HG03135 (cell line): ENCODE results near the gene BPIFB6.

Experiments
- ATAC-seq: cut with Tn5 transposase; IDR thresholded peaks from one replicate; pipeline ENCODE4 v1.9.1; 2021; ENCODE audit warnings: mild to moderate bottlenecking, moderate library complexity; ENCODE audit not compliant: unreplicated experiment

The BPIFB6 gene

DNA sequence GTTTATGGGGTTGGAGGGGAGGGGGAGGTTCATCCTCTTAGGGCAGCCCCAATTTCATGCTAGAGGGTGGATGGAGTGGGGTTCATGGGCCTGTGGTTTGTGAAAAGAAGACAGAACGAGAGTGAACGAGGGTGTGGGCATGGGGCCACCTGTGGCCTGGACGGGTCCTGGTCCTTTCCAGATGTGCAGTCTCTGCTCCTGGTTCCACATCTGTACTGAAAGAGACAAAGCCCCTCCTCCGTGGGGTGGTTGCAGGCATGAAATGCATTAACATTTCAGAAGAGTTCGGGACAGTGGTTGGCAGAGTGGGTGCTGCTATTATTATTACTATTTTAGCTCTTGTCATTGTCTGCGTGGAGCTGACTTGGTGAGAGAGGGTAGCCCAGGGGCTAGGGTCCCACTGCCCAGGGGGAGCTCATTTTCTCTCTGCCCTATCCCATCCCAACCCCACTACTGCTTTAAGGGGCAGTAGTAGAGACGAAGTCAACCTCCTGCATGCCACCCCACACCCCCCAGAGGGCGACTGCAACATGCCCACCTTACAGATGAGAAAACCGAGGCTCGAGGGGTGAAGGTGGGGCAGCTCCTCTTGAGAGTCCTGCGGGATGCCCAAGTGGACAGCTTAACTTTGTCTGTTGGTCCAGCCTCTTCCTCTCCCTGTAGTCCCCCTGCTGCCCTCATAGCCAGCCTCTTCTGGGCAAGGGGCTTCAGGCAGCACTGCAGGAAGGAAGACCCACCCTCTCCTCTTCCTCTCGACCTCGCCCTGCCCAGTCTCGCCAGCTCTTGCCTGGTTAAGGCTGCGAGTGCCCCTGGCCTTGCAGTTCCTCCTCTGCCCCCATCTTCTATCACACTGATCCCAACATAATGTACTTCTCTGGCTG, 15.5 kb upstream of the BPIFB6 start:
- no peak for ATAC-seq

DNA sequence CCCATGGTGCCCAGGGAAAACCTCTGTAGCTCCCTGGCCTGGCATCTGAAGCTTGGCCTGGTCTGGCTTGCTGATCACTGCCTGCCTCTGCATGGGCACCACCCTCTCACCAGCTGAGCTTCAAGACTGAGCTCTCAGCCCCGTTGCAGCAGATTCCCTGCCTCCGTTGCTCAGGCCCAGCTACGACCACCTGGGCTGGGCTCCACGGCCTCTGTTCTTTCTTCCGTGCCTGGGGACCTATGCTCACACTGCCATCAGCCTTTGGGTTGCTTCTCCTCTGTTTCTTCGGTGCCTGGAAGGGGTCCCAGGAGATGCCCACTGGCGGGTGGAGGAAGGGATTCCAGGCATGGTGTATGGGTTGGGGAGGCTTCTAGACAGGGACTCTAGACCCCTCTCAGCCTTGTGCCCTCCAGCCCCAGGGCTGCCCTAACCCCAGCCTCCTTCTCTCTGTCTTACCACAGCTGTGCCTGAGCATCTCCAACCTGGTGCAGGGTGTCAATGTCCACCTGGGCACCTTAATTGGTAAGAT, 14.8 kb upstream of the BPIFB6 start:
- ATAC-seq, result no peak

DNA sequence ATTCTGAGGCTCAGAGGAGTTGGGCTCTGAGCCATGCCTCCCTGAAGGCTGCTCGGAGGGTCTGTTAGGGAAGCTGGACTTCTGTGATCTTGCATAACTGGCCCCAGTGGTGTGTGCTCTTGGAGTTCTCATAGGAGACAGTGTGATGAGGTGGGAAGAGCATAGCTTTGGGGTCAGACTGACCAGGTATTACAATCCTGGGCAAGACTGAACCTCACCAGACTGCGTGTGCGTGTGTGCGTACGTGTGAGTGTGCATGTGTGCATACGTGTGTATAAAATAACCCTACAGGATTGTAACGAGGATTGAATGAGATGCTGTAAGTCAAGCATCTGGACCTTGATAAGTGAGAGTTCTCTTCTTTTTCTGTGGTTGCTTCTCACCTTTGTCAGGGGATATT, 13.9 kb upstream of the BPIFB6 start:
- no peak for ATAC-seq

DNA sequence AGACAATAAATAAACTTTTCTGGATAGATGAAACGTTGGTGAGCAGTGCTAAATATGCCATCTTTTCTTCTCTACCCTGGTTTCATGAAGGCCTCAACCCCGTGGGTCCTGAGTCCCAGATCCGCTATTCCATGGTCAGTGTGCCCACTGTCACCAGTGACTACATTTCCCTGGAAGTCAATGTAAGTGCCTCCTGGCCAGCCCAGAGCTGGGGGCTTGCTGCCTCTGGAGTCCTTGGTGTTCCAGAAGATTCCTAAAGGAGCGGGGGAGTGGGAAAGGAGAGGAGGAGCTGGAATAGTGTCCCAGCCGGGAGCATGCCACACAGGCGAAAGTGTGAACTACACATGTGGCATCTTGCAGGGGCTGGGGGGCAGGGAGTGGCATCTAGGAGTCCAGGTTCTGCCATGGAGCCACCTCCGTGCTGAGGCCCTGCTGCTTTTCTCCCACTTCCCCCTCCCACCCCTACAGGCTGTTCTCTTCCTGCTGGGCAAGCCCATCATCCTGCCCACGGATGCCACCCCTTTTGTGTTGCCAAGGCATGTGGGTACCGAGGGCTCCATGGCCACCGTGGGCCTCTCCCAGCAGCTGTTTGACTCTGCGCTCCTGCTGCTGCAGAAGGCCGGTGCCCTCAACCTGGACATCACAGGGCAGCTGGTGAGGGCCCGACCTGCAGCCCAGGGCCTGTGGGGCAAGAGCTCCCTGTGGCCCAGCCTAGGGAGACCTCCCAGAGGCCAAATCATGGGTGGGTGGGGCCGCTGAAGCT, 13.1 kb upstream of the BPIFB6 start:
- ATAC-seq, result no peak

DNA sequence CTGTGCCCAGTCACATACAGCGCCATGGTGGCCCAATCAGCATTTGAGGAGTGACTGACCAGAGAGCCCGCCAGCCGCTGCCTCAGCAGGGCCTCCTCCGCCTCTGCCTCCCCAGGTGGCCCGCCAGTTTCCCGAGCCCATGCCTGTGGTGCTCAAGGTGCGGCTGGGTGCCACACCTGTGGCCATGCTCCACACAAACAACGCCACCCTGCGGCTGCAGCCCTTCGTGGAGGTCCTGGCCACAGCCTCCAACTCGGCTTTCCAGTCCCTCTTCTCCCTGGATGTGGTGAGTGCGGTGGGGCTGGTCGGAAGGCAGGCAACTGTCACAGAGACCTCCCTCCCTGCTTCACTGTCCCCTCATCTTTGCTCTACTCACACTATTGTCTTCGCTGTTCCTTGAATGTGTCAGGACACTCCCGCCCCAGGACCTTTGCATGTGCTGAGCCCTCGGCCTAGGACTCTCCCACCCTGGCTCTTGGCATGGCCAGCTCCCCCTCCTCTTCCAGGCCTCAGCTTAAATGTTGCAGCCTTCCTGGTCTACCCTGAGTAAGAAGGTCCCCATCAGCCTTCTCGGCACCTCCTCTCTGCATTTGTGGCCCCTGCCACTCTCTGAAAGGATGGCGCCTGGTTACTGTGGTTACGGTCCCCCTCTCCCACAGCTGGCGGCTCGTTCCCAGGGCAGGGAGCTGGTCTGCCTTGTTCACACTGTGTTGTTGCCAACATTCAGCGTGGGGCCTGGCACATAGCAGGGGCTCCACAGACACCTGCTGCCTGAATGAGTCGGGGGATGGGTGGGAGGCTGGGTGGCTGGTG, 11.8 kb upstream of the BPIFB6 start:
- no peak for ATAC-seq

DNA sequence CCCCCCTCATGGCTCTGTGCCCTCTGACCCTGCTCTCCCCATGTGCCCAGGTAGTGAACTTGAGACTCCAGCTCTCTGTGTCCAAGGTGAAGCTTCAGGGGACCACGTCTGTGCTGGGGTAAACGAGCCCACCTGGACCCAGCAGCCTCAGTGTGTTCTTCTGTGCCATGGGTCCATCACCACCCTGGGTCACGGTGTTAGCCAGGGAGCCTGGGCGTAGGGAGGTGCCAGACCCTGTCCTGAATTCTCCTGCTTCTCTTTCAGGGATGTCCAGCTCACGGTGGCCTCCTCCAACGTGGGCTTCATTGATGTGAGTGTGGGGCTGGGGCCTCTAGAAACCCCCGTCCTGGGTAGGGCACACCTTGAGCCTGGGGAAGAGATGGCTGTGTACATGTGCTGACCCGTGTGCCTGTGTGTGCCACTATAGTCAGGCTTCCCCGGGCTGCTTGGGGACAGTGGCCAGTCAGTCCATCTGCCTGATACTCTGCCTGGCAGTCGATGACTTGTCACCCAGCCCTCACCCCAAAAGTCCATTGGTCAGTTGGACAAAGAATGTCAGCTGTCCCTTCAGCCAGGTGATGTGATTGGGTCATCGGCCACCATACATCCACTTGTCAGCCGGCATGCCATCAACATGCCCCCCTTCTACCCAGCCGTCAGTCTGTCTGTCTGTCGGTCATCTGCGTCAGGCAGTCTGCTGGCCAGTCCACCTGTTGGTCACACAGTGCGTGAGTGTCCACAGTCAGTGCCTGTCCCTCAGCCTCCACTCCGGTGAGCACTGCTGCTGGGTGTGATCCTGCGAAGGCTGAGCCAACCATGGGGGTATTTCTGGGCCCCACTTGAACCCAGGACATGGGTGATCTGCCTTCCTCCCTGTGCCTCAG, 10.9 kb upstream of the BPIFB6 start:
- ATAC-seq, result no peak

DNA sequence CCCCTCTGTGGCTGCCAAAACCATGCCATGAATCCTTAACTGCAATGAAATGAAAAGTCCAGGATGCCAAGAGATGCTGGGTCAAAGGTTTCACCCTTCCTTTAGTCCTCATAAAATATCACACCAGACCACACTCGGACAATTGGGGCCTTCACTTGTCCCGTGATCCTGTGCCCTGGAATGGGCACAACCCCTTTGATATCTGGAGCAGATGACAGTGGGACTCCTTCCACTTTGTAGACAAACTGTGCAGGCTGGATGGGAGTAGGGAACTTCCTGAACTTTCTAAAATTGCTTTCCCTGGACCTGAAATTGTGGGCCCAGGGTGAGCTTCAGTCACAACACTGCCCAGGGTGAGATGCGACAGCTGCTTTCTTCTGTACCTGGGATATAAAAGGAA, 9.6 kb upstream of the BPIFB6 start:
- ATAC-seq, result no peak

DNA sequence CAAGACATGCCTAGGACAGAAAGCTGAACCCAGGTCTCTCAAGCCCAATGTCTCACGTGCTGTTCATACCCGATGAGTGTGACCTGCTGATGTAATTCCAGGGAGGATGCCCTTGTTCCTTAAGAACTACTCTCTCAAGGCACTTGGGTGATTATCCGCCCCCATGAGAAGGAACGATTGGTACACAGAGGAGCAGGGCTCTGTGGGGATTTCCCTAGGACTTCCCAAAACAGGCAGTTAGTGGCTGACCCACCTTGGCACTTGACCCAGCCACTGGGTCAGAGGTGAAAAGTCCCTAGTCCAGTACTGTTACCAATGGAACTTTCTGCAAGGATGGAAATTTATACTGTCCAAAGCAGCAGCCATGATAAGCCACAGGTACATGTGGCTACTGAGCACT, 9.2 kb upstream of the BPIFB6 start:
- ATAC-seq, result no peak

DNA sequence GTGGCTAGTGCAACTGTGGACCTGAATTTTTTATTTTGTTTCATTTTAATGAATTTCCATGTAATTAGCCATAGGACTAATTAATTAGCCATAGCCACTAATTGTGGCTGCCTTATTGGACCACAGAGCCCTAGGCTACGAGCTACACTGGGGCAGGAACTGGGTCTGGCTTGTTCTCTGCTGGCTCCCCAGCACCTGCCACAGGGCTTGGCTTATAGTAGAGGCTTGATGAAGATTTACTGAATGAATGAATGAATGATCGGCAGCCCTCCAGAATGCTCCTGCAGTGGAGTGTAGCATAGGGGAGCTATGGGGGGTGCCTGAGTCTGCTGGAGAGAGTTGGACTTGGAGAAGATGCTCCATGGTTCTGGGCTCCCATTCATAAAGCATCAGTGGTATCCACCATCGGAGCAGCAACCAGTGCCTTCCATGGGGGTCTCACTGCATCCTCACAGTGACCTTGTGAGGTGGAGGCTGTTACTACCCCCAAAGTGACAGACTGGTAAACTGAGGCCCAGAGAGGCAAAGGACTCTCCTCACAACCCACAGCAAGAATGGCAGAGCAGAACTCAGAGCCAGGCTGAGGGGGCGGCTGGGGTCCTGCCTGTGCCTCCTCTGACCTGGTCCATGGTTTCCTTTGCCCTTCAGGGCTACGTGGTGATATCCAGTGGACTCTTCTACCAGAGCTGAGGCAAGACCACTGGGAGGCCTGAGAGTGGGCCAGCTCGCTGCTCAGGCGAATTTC, 8.6 kb upstream of the BPIFB6 start:
- ATAC-seq, result no peak

DNA sequence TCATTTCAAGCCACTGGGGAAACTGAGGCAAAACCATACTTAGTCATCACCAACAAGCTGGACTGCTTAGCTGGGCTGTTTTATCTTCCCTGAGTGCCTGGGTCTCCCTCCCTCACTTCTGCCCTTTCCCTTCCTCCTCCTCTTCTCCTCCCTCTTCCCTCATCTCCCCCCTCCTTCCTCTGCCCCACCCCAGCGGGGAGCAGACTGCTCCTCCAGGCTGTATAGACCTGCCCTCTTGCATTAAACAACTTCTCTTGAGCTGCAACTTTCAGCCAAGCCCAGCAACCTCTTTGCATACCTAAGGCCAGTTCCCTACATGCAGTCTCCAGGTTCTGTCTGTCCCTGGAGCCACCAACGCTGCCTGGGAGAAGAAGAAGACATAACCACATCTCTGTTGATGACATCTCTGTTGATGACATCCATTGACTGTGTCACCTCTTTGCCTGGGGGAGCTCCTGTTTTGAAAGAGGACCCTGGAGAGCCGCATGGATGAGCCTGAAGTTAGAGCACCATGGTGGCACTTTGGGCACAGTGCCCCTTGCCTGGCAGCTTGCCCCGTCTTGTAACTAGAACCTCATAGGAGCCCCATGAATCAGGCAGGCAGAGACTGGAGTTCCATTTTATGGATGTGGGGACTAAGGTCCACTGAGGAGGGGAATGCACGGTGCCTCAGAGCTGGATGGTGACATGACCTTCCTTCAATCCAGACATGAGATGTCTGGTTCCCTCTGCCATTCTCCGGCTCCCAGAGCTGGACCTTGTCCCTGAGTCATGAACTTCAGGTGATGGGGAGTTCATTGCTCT, 7.8 kb upstream of the BPIFB6 start:
- ATAC-seq, result no peak

DNA sequence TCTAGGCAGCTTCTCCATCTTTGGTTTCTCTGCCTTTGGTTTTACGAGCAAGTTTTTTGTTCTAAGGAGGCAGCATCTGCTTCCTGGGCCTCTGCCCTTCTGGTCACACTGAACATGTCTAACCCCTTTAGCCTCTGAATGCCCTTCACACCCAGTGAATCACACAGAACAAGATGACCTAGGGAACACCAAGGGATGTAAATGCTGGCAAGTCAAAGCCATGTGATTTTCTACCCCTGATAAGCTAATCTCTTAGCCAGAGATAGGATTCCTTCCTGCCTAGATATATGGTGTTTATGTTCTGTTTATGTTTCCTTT, 7.2 kb upstream of the BPIFB6 start:
- no peak for ATAC-seq

DNA sequence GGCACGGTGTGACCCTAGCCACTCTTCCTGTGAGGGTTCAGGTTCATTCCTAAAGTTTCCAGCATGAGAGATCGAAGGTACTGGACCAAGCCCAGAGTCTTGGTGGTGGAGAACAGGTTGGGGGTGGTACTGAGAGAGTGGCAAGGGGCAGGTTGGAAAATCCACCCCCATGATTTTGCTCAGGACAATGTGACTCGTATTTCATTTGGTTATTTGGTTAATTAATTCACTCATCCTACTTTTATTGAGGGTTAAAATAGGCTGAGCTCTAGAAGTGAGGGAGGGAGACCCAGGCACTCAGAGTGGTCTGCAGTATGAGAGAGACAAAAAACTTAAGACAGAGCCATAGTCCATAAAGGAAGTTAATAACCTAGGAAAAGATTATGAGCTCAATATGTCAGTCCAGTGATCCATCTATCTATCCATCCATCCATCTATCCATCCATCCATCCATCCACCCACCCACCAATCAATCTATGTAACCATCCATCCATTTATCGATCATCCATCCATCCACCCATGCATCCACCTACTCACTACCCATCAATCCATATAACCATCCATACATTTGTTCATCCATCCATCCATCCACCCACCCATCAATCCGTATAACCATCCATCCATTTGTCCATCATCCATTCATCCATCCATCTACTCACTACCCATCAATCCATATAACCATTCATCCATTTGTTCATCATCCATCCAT, 6.7 kb upstream of the BPIFB6 start:
- no peak for ATAC-seq

DNA sequence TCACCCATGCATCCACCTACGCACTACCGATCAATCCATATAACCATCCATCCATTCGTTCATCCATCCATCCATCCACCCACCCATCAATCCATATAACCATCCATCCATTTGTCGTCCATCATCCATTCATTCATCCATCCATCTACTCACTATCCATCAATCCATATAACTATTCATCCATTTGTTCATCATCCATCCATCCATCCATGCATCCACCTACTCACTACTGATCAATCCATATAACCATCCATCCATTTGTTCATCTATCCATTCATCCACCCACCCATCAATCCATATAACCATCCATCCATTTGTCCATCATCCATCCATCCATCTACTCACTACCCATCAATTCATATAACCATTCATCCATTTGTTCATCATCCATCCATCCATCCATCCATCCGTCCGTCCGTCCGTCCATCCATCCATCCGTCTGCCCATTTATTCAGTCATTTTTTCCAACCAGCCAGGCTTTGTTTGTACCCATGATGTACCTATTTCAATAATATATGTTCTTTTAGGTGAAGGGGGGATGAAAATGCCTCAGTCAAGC, 6.1 kb upstream of the BPIFB6 start:
- no peak for ATAC-seq

DNA sequence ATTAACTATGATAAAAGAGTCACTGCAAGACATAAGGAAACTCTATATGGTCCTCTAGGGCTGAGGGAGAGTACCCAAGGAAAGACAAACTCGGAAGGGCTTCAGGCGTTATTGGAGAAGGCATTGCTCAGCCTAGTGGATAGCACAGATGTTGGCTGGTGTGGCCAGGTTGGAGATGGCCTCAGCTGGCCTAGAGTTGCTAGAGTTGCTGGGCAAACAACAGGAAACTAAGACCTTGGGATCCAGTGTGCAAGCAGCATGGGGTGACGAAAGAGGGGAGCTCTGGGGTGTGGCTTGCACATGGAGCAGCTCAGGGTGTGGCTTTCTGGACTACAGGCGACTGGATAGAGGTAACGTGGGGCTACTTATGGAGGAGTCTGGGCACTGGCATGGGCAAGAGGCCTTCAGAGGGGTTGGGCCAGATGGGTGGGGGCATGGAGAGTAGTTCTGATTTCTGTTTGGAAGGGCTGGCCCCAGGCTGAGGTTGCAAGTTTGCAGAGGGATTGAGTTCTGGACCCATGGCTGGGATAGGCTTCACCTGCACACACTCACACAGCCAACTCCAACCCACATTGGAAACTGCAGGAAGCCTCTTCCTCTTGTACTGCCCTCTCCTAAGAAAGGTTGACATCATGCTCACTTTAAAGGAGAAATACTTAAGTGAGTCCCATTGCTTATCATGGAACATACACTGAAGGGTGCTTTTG, 5.2 kb upstream of the BPIFB6 start:
- no peak for ATAC-seq

DNA sequence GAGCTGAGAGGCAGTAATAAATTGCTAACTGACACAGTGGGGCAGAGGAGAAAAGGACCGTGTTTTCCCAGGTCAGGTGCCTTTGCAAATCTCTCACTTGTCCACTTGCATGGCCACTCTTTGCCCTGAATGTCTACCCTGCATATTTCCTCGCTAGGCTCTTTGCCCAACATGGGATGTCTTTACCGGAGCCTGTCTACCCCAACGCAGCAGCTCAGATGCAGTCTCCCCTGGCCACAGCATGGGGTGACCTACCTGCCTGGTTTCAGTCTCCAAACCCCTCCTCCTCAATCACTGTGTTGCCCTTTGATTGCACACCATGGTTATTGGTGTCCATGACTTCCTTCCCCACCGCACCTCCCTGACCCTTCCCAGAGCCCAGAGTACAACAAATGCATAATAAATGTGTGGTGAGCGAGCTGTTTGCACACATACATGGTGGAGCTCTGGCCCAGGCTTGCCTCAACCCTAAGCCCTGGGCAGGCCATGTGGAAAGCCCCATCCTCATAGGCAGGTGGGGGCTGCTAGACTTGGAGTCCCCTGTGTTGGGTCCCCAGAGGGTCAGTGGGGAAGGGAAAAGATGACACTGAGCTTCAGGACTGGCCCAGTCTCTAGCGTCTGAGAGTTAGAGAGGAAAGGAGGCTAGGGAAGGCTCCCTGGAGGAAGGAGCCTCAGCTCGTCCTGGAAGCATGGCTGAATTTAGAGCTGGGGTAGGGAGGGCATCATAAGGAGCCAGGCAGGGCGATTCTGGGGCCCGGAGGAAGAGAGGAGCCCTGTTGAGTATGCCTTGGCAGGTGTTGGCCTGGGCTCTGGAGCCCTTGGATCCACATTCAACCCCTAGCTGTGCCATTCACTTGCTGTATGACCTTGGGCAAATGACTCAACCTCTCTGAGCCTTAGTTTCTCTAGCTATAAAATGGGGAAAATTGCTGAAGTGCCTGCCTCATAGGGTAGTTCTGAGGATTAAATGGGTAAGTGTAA, 4.4 kb upstream of the BPIFB6 start:
- ATAC-seq, result no peak
